Breast epithelium (tissue), 4 donors: ENCODE data around the gene GRHL1. TPM values are rescaled to one million over a fixed set of nuclear protein-coding genes. Genes with fewer than 3 reads are reported as not detected.

Source experiments
- DNase-seq, 2 donors: peaks; one replicate each; pipeline ENCODE4 v3.0.0-alpha.2; 2019; ENCODE audit warnings: low spot score in 2 of 2
- H3K27ac ChIP-seq, 2 donors: fragments of 200-600 bp; sonication (generic) in 1 of 2; one replicate each; pipeline ENCODE4 v1.5.1; 2016 to 2019; ENCODE audit warnings: mild to moderate bottlenecking in 1 of 2
- H3K27me3 ChIP-seq, 2 donors: fragments of 200-600 bp; sonication (generic) in 1 of 2; one replicate each; pipeline versions ENCODE4 v1.5.1 to v1.6.0; 2017 to 2019; ENCODE audit warnings: control low read depth in 1 of 2, mild to moderate bottlenecking in 1 of 2
- H3K36me3 ChIP-seq: fragments of 200-600 bp; one replicate; pipeline ENCODE4 v1.5.1; 2019
- H3K4me1 ChIP-seq, 2 donors: fragments of 200-600 bp; sonication (generic); one replicate each; pipeline ENCODE4 v1.5.1; 2016 to 2019; ENCODE audit warnings: control low read depth in 1 of 2
- H3K4me3 ChIP-seq, 3 donors: fragments of 200-600 bp; sonication (generic); 1 replicate in 2 of 3; 2 replicates in 1 of 3; pipeline ENCODE4 v1.5.1; 2016 to 2019; ENCODE audit warnings: mild to moderate bottlenecking in 3 of 3, moderate library complexity in 2 of 3
- H3K9me3 ChIP-seq, 2 donors: fragments of 200-600 bp; sonication (generic) in 1 of 2; one replicate each; pipeline ENCODE4 v1.5.1; 2016 to 2019; ENCODE audit warnings: control low read depth in 1 of 2
- POLR2A ChIP-seq: fragments of 450-650 bp; IDR thresholded peaks from one replicate; pipeline ENCODE4 v1.6.1; 2016; ENCODE audit warnings: antibody characterized with exemption, mild to moderate bottlenecking, moderate library complexity
- POLR2AphosphoS5 ChIP-seq, 3 donors: sonication (generic); formaldehyde crosslinking; IDR thresholded peaks; one replicate each; pipeline ENCODE4 v1.6.1; 2017; ENCODE audit warnings: antibody characterized with exemption in 3 of 3
- intact Hi-C: fragments of 100-400 bp; cut with DNase I; formaldehyde crosslinking; loops from one replicate; pipeline ENCODE4 v1.15.1; 2023; ENCODE audit warnings: low total_unique reads
- total RNA-seq, 3 donors: library from RNA; depleted of rRNA; stranded (reverse); fragments of >200 nt; gene quantifications; one replicate each; pipeline ENCODE4 v1.1.0, GENCODE V29; 2016
- TF ChIP-seq, protein P1 (sequence below), 3 donors: fragments of 450-650 bp; IDR thresholded peaks; one replicate each; pipeline ENCODE4 v1.5.1; 2016 to 2017; ENCODE audit warnings: antibody characterized with exemption in 3 of 3, mild to moderate bottlenecking in 3 of 3, moderate library complexity in 3 of 3

GRHL1 gene
- total RNA-seq, 3 donors from 2014 or later: 2.1 to 86.3 (median 40.0) TPM

DNA sequence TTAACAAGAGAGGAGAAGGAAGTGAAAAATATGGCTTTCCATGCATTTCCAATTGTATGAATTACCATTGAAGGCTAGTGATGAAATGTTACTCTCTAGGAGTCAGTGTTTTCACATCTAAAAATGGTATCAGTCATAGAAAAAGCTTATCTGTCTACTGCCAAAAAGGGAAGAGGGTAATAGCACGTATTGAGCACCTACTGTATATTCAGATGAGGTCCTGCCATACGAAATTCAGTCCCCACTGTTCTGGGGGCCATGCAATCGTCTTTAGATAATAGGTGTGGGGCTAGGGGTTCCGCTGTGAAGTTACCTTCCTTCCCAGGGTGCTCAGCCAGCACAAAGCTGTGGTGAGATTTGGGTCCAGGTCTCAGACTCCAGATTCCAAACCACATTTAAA is 14.2 kb upstream of the GRHL1 start:
- Histone ChIP-seq H3K4me1 (peaks cover 0 to 3% of the 10 kb centered on the region in 2 donors), H3K9me3 (no peaks in the 10 kb centered on the region), H3K36me3 (no peaks in the 10 kb centered on the region), H3K4me3 (no peak overlapping the region), H3K27me3 (no peaks in the 10 kb centered on the region), H3K27ac (no peak overlapping the region)
- TF ChIP-seq, protein P1, sequence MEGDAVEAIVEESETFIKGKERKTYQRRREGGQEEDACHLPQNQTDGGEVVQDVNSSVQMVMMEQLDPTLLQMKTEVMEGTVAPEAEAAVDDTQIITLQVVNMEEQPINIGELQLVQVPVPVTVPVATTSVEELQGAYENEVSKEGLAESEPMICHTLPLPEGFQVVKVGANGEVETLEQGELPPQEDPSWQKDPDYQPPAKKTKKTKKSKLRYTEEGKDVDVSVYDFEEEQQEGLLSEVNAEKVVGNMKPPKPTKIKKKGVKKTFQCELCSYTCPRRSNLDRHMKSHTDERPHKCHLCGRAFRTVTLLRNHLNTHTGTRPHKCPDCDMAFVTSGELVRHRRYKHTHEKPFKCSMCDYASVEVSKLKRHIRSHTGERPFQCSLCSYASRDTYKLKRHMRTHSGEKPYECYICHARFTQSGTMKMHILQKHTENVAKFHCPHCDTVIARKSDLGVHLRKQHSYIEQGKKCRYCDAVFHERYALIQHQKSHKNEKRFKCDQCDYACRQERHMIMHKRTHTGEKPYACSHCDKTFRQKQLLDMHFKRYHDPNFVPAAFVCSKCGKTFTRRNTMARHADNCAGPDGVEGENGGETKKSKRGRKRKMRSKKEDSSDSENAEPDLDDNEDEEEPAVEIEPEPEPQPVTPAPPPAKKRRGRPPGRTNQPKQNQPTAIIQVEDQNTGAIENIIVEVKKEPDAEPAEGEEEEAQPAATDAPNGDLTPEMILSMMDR (IDR thresholded peaks at IDR 0.05): no peak
- TF ChIP-seq POLR2A: no peak
- no peak for TF ChIP-seq POLR2AphosphoS5 (IDR thresholded peaks at IDR 0.05)
- intact Hi-C loops: no loop called here
- DNase-seq: no peak

DNA sequence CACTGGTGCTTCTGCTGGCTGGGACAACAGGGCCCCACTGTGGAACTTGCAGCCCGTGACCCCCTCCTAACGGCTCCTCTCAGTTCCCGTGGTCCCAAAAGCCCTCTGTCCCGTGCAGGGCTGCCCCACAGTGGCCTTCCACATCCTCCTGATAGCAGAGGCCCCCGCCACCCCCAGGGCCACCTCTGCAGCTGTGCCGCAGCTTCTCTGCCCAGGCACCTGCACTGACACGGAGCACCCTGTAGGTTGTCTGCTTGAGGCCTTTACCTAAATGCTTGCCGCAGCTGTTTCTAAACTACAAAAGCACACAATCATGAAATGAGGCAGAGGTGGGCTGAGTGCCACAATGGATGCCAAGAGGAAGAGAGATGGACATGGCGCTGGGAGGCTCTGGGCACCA is 13.5 kb upstream of the GRHL1 start:
- peak overlapping the region in 1 of 2 donors; percentile 2 for H3K27ac ChIP-seq
- TF ChIP-seq, protein P1 (IDR thresholded peaks at IDR 0.05): no peak
- TF ChIP-seq POLR2A (no peak), POLR2AphosphoS5 (IDR thresholded peaks at IDR 0.05) (no peak)
- H3K4me3 ChIP-seq: no peak overlapping the region
- no peaks in the 10 kb centered on the region for H3K36me3 ChIP-seq
- DNase-seq: no peak
- intact Hi-C loops: no loop called here
- no peaks in the 10 kb centered on the region for H3K9me3 ChIP-seq
- H3K4me1 ChIP-seq: peaks cover 0 to 3% of the 10 kb centered on the region in 2 donors
- H3K27me3 ChIP-seq: no peaks in the 10 kb centered on the region

DNA sequence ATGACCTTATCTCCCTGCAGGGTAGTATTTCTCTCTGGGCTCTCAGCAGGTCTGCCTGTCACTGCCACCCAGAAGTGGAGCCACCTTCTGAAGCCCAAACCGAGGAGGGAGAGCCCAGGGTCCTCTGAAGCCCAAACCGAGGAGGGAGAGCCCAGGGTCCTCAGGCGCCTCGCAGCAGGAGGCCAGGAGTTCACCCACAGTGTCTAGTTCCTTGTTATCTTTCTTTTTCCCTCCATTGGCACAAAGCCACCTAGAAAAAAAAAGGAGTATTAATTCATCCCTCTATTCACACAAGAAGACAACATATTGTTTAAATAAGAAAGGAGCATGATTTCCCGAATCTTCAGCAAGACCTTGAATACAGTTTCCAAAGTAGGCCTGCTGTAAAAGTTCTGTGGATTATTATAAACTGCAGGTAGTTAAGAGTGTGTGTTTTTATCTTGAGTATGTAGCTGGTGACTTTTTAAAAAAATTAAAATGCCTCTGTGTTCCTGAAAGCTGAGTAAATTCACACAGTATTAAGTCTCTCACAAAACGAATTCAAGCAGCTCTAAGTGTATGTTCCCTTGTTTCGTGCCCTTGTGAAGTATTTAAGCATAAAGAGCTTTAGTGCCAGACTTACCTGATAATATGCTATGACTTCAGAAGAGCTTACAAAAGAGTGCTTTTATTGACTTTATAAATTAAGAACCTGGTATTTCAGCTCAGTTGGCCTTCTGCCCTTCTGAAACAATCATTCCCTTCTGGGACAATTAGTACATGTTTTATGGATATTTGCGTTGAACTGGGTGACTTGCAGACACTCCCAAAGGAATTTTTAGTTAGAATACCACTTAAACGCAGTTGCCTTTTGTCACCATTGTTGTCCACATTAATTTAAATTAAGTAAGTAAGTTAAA is 11.7 kb upstream of the GRHL1 start:
- TF ChIP-seq, protein P1 (IDR thresholded peaks at IDR 0.05): no peak
- TF ChIP-seq POLR2AphosphoS5 (IDR thresholded peaks at IDR 0.05): no peak
- no peak for TF ChIP-seq POLR2A
- no peak for DNase-seq
- peak overlapping the region; percentile 66 to 73 for H3K27ac ChIP-seq

DNA sequence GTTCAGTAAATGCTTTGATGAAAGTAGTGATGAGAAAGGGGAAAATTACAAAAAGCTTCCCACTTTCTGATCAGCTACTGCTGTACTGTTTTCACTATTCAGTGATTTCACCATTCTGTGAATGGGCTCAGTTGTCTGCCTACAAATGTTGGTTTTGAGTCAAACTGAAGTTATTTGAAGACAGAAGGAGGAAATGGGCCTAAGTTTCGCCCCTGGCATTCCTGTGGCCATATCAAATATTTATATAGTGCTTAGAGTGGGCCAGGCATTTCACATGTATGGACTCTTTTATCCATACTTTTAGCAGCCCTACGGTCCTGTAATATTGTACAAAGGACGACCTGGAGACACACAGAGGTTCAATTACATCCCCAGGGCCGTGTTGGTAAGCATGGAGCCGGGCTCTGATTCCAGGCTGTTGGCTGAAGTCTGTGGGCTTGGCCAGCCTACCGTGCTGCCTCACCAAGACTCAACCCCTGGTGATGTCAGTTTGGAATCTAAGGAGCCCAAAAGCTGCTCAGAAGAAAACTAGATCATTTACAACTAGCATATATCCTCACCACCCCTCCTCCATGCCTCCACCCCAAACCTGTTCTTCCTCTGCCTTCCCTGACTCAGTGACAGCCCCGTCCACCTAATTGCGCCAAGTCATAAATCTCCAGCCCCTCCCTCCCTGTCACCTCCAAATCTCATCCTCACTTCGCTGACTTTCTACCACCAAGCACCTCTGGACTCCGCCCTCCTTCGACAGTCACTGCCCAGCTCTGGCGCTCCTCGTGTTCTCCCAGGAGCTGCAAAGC is 10.1 kb upstream of the GRHL1 start:
- H3K36me3 ChIP-seq: no peaks in the 10 kb centered on the region
- H3K27ac ChIP-seq: peak overlapping the region; percentile 66 to 73
- peaks cover 0 to 7% of the 10 kb centered on the region in 2 donors for H3K4me1 ChIP-seq
- no peaks in the 10 kb centered on the region for H3K9me3 ChIP-seq
- TF ChIP-seq POLR2AphosphoS5 (IDR thresholded peaks at IDR 0.05) (no peak), POLR2A (no peak)
- TF ChIP-seq, protein P1 (IDR thresholded peaks at IDR 0.05): no peak
- intact Hi-C loops: no loop called here
- H3K27me3 ChIP-seq: no peaks in the 10 kb centered on the region
- H3K4me3 ChIP-seq: no peak overlapping the region
- DNase-seq: no peak

More for the DNA sequence above, 11.7 kb upstream of the GRHL1 start:
- intact Hi-C loops: no loop called here
- H3K36me3 ChIP-seq: no peaks in the 10 kb centered on the region
- no peaks in the 10 kb centered on the region for H3K27me3 ChIP-seq
- H3K4me1 ChIP-seq: peaks cover 0 to 7% of the 10 kb centered on the region in 2 donors
- H3K9me3 ChIP-seq: no peaks in the 10 kb centered on the region
- H3K4me3 ChIP-seq: no peak overlapping the region
